Liver (tissue), 9 donors: ENCODE data around the gene RALB. TPM values are rescaled to one million over a fixed set of nuclear protein-coding genes. Genes with fewer than 3 reads are reported as not detected.

ENCODE experiments used
- DNase-seq: peaks from one replicate; pipeline ENCODE4 v3.0.0-alpha.2; 2017; ENCODE audit warnings: low spot score
- H3K27ac ChIP-seq, 2 donors: one replicate each; pipeline ENCODE4 v1.7.0; 2013; ENCODE audit warnings: inconsistent platforms in 2 of 2, low read length in 2 of 2, control low read depth in 1 of 2, low read depth in 1 of 2, mild to moderate bottlenecking in 1 of 2
- H3K27me3 ChIP-seq, 4 donors: one replicate each; pipeline versions ENCODE4 v1.6.1 to v1.7.0; 2013; ENCODE audit warnings: low read length in 3 of 4, inconsistent platforms in 1 of 4, mild to moderate bottlenecking in 1 of 4, moderate library complexity in 1 of 4; ENCODE audit not compliant: control insufficient read depth in 4 of 4, insufficient read depth in 4 of 4
- H3K36me3 ChIP-seq, 4 donors: one replicate each; pipeline versions ENCODE4 v1.6.1 to v1.7.0; 2013; ENCODE audit warnings: low read length in 3 of 4, mild to moderate bottlenecking in 3 of 4, low read depth in 1 of 4, moderate library complexity in 1 of 4; ENCODE audit not compliant: control insufficient read depth in 4 of 4, insufficient read depth in 3 of 4
- H3K4me1 ChIP-seq, 4 donors: one replicate each; pipeline versions ENCODE4 v1.6.1 to v1.7.0; 2013; ENCODE audit warnings: low read length in 3 of 4, mild to moderate bottlenecking in 3 of 4, moderate library complexity in 1 of 4; ENCODE audit not compliant: control insufficient read depth in 4 of 4, insufficient read depth in 4 of 4
- H3K4me3 ChIP-seq, 3 donors: one replicate each; pipeline versions ENCODE4 v1.6.1 to v1.7.0; 2013; ENCODE audit warnings: low read length in 3 of 3, control low read depth in 1 of 3, low read depth in 1 of 3, mild to moderate bottlenecking in 1 of 3
- H3K9ac ChIP-seq, 2 donors: one replicate each; pipeline ENCODE4 v1.7.0; 2013; ENCODE audit warnings: low read length in 2 of 2, mild to moderate bottlenecking in 2 of 2, moderate library complexity in 2 of 2, control low read depth in 1 of 2, low read depth in 1 of 2
- H3K9me3 ChIP-seq, 4 donors: one replicate each; pipeline versions ENCODE4 v1.6.1 to v1.7.0; 2013; ENCODE audit warnings: low read length in 3 of 4; ENCODE audit not compliant: control insufficient read depth in 4 of 4
- CTCF ChIP-seq: fragments of 150-350 bp; IDR thresholded peaks from 2 replicates; pipeline ENCODE4 v1.5.1; 2017; ENCODE audit warnings: improper control_type of control experiment, low read depth, low read length; ENCODE audit not compliant: missing input control
- EGR1 ChIP-seq, 2 donors: IDR thresholded peaks; 2 replicates each; pipeline ENCODE4 v1.6.1; 2016 to 2018; ENCODE audit warnings: antibody characterized with exemption in 2 of 2, low read depth in 2 of 2
- FOXA1 ChIP-seq: IDR thresholded peaks from 2 replicates; pipeline ENCODE4 v1.6.1; 2016; ENCODE audit warnings: antibody characterized with exemption
- FOXA2 ChIP-seq: IDR thresholded peaks from 2 replicates; pipeline ENCODE4 v1.6.1; 2016; ENCODE audit warnings: antibody characterized with exemption
- HNF4G ChIP-seq: IDR thresholded peaks from 2 replicates; pipeline ENCODE4 v1.6.1; 2016; ENCODE audit warnings: antibody characterized with exemption
- JUND ChIP-seq, 2 donors: IDR thresholded peaks; 2 replicates each; pipeline ENCODE4 v1.6.1; 2016; ENCODE audit warnings: antibody characterized with exemption in 2 of 2
- MAX ChIP-seq: IDR thresholded peaks from 2 replicates; pipeline ENCODE4 v1.6.1; 2016; ENCODE audit warnings: antibody characterized with exemption
- REST ChIP-seq: IDR thresholded peaks from 2 replicates; pipeline ENCODE4 v1.6.1; 2016; ENCODE audit warnings: antibody characterized with exemption, mild to moderate bottlenecking
- RXRA ChIP-seq, 2 donors: IDR thresholded peaks; 2 replicates each; pipeline ENCODE4 v1.6.1; 2017 to 2018; ENCODE audit warnings: antibody characterized with exemption in 2 of 2, mild to moderate bottlenecking in 1 of 2
- SP1 ChIP-seq: IDR thresholded peaks from 2 replicates; pipeline ENCODE4 v1.6.1; 2018; ENCODE audit warnings: antibody characterized with exemption, mild to moderate bottlenecking
- TAF1 ChIP-seq: conservative IDR thresholded peaks from 2 replicates; pipeline ENCODE4 v1.6.1; 2016; ENCODE audit warnings: antibody characterized with exemption, mild to moderate bottlenecking
- YY1 ChIP-seq: IDR thresholded peaks from 2 replicates; pipeline ENCODE4 v1.6.1; 2016; ENCODE audit warnings: antibody characterized with exemption, mild to moderate bottlenecking
- WGBS: extraction: QIAGEN DNeasy Blood & Tissue Kit; methylation state at CpG from one replicate; pipeline ENCODE4 v1.1.7; 2013; 5-methylcytosine and 5-hydroxymethylcytosine counted together
- polyA plus RNA-seq, 2 donors: library from polyadenylated mRNA; stranded (reverse) in 1 of 2; unstranded in 1 of 2; fragments of 200-250 nt in 1 of 2; fragments of >200 nt in 1 of 2; fragmentation: Nextera tagmentation in 1 of 2; extraction: Ambion mirVana in 1 of 2; gene quantifications; one replicate each; pipeline versions ENCODE4 v1.2.1 to v1.2.3, GENCODE V29; 2013 to 2015
- total RNA-seq, 2 donors: library from RNA; depleted of rRNA; stranded (reverse); fragments of >200 nt; gene quantifications; one replicate each; pipeline ENCODE4 v1.2.3, GENCODE V29; 2014
- TF ChIP-seq, protein P1 (sequence below): IDR thresholded peaks from 2 replicates; pipeline ENCODE4 v1.6.1; 2016; ENCODE audit warnings: antibody characterized with exemption
- donor health status: healthy.
- donor health status: healthy.
- donor health status: healthy.
- donor health status: healthy.
- donor health status: healthy.

Gene RALB
- total and polyA plus RNA-seq, 4 donors = 11.1 to 26.4 (median 20.1) TPM

DNA sequence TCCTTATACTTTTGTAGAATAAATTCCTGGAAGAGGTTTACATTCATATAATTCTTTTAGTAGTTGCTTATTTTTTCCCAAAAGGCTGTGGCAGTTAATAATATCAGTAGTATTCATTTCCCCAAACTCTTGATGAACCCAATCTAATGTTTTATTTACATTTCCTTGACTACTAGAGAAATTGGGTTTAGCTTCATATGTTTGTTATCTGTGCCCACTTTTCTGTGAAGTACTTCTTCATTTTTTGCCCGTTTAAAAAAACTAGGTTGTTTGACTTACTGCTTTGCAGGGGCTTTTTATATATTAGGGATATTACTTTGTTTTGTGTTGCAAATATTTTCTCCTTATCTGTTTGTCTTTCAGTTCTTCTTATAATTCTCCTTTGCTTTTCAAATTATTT is 17.2 kb downstream of the RALB start:
- Histone ChIP-seq H3K9ac (no peak overlapping the region), H3K27ac (no peak overlapping the region), H3K36me3 (no peaks in the 10 kb centered on the region), H3K4me1 (no peaks in the 10 kb centered on the region), H3K27me3 (no peaks in the 10 kb centered on the region), H3K9me3 (no peaks in the 10 kb centered on the region), H3K4me3 (no peak overlapping the region)
- DNase-seq = no peak
- TF ChIP-seq YY1 (no peak), SP1 (no peak), REST (no peak), EGR1 (IDR thresholded peaks at IDR 0.05; ENCODE audit: low read depth in 2 of 2) (no peak), TAF1 (no peak), HNF4G (no peak), CTCF (no peak), MAX (no peak), JUND (IDR thresholded peaks at IDR 0.05) (no peak), FOXA1 (no peak), FOXA2 (no peak), RXRA (IDR thresholded peaks at IDR 0.05) (no peak)
- TF ChIP-seq, protein P1, sequence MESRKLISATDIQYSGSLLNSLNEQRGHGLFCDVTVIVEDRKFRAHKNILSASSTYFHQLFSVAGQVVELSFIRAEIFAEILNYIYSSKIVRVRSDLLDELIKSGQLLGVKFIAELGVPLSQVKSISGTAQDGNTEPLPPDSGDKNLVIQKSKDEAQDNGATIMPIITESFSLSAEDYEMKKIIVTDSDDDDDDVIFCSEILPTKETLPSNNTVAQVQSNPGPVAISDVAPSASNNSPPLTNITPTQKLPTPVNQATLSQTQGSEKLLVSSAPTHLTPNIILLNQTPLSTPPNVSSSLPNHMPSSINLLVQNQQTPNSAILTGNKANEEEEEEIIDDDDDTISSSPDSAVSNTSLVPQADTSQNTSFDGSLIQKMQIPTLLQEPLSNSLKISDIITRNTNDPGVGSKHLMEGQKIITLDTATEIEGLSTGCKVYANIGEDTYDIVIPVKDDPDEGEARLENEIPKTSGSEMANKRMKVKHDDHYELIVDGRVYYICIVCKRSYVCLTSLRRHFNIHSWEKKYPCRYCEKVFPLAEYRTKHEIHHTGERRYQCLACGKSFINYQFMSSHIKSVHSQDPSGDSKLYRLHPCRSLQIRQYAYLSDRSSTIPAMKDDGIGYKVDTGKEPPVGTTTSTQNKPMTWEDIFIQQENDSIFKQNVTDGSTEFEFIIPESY = no peak
- WGBS = 67% methylated on average over 1 of the region's 1 CpG

- no peak for DNase-seq
- H3K27ac ChIP-seq = no peak overlapping the region
- no peaks in the 10 kb centered on the region for H3K36me3 ChIP-seq
- no peaks in the 10 kb centered on the region for H3K27me3 ChIP-seq
- no peaks in the 10 kb centered on the region for H3K9me3 ChIP-seq
- WGBS = 98% methylated on average over 1 of the region's 1 CpG
- no peak overlapping the region for H3K9ac ChIP-seq
- no peak for TF ChIP-seq RXRA (IDR thresholded peaks at IDR 0.05)
- TF ChIP-seq FOXA2 = no peak
- H3K4me3 ChIP-seq = no peak overlapping the region
- no peaks in the 10 kb centered on the region for H3K4me1 ChIP-seq
Measured at GRCh38 chr2:120271711-120272379, 19.2 kb downstream of the RALB start.
